ENCODE data around the gene COL4A6.

The COL4A6 gene

GRCh38 chrX:108209006-108209554 lies 229.1 kb downstream of the COL4A6 start:
- no peak for DNase-seq

- no peak for DNase-seq
These were observed 234.7 kb downstream of the COL4A6 start for GRCh38 chrX:108203540-108203939.

GRCh38 chrX:108199691-108200090 lies 238.5 kb downstream of the COL4A6 start:
- peak; percentile 15 for DNase-seq

GRCh38 chrX:108199041-108199440 lies 239.2 kb downstream of the COL4A6 start:
- DNase-seq = no peak

GRCh38 chrX:108198420-108198819 lies 239.8 kb downstream of the COL4A6 start:
- no peak for DNase-seq

GRCh38 chrX:108186811-108187210 lies 251.4 kb downstream of the COL4A6 start:
- no peak for DNase-seq

- no peak for DNase-seq
These were observed 260.1 kb downstream of the COL4A6 start for GRCh38 chrX:108178143-108178498.

GRCh38 chrX:108177351-108178142 lies 260.7 kb downstream of the COL4A6 start:
- no peak for DNase-seq

- no peak for DNase-seq
These were observed 264.3 kb downstream of the COL4A6 start for GRCh38 chrX:108173874-108174273.

GRCh38 chrX:108171671-108172070 lies 266.6 kb downstream of the COL4A6 start:
- DNase-seq = no peak

- DNase-seq = no peak
These were observed 268.5 kb downstream of the COL4A6 start for GRCh38 chrX:108169768-108170167.

GRCh38 chrX:108168961-108169740 lies 269.1 kb downstream of the COL4A6 start:
- no peak for DNase-seq

GRCh38 chrX:108167211-108167872 lies 270.9 kb downstream of the COL4A6 start:
- peak; percentile 2 for DNase-seq

GRCh38 chrX:108165383-108166111 lies 272.7 kb downstream of the COL4A6 start:
- DNase-seq = no peak

- DNase-seq = no peak
These were observed 274.7 kb downstream of the COL4A6 start for GRCh38 chrX:108163333-108164082.

- DNase-seq = no peak
These were observed 276.0 kb downstream of the COL4A6 start for GRCh38 chrX:108162265-108162664.

- no peak for DNase-seq
These were observed 277.9 kb downstream of the COL4A6 start for GRCh38 chrX:108160309-108160708.

GRCh38 chrX:108159028-108159670 lies 279.1 kb downstream of the COL4A6 start:
- no peak for DNase-seq

- DNase-seq = no peak
These were observed 280.6 kb downstream of the COL4A6 start for GRCh38 chrX:108157628-108158027.

GRCh38 chrX:108156934-108157466 lies 281.2 kb downstream of the COL4A6 start:
- no peak for DNase-seq

- no peak for DNase-seq
These were observed 282.1 kb downstream of the COL4A6 start for GRCh38 chrX:108156082-108156481.

Measured in activated CD4-positive, alpha-beta T cell treated with anti-CD3 and anti-CD28 coated beads for 48 hours (primary cell).